ENCODE measurements around the gene DNAH17. TPM values are rescaled to one million over a fixed set of nuclear protein-coding genes. Genes with fewer than 3 reads are reported as not detected.

DNAH17 gene
- total and polyA plus RNA-seq, 2 of the 13 experiments (the other 11 are each of a cell fraction or from before 2014, with no cell fraction given) = 0.86 to 1.6 TPM

DNA sequence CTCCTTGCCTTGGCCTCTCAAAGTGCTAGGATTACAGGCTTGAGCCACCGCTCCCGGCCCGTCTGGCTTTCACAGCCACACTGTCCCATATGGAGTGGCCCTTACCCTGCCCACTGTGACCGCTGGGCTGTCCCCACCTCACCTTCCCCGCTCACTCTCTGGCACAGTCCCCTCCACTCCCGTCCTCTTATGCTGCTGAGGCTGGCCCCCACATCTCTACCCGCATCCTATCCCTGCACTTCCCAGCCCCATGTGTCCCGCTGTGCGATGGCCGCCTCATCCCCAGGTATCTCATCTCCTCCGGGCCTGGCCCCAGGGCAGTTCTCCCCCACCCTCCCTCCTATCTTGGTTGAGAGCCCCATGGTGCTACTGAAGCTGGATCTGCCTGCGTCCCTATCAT, 105.6 kb downstream of the DNAH17 start:
- TF ChIP-seq, protein P1, sequence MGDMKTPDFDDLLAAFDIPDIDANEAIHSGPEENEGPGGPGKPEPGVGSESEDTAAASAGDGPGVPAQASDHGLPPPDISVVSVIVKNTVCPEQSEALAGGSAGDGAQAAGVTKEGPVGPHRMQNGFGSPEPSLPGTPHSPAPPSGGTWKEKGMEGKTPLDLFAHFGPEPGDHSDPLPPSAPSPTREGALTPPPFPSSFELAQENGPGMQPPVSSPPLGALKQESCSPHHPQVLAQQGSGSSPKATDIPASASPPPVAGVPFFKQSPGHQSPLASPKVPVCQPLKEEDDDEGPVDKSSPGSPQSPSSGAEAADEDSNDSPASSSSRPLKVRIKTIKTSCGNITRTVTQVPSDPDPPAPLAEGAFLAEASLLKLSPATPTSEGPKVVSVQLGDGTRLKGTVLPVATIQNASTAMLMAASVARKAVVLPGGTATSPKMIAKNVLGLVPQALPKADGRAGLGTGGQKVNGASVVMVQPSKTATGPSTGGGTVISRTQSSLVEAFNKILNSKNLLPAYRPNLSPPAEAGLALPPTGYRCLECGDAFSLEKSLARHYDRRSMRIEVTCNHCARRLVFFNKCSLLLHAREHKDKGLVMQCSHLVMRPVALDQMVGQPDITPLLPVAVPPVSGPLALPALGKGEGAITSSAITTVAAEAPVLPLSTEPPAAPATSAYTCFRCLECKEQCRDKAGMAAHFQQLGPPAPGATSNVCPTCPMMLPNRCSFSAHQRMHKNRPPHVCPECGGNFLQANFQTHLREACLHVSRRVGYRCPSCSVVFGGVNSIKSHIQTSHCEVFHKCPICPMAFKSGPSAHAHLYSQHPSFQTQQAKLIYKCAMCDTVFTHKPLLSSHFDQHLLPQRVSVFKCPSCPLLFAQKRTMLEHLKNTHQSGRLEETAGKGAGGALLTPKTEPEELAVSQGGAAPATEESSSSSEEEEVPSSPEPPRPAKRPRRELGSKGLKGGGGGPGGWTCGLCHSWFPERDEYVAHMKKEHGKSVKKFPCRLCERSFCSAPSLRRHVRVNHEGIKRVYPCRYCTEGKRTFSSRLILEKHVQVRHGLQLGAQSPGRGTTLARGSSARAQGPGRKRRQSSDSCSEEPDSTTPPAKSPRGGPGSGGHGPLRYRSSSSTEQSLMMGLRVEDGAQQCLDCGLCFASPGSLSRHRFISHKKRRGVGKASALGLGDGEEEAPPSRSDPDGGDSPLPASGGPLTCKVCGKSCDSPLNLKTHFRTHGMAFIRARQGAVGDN (CRISPR knock-in tag; IDR thresholded peaks at IDR 0.05) = 0 out of 2 replicates have a peak, but pooled peaks have one; percentile 9
- TF ChIP-seq LCORL (IDR thresholded peaks at IDR 0.05) = no peak
- no peak for TF ChIP-seq LCORL (CRISPR knock-in tag; IDR thresholded peaks at IDR 0.05)
- 0 out of 5 replicates have a peak, but pooled peaks cover 0 to 1% of the 10 kb centered on the region in 2 experiments for H3K36me3 ChIP-seq (replicated peaks in 1 of 2; ENCODE audit: control insufficient read depth in 1 of 2, insufficient read depth in 2 of 2, low read length in 2 of 2)
- WGBS (ENCODE audit: low lambda C conversion rate) = 64% methylated on average over 12 of the region's 12 CpGs
- H2AFZ ChIP-seq (ENCODE audit: low read length) = no peak overlapping the region
- H3K79me2 ChIP-seq (ENCODE audit: insufficient read depth, low read length) = no peaks in the 10 kb centered on the region
- peaks cover 7% of the 10 kb centered on the region for H3K4me1 ChIP-seq (ENCODE audit: insufficient read depth, low read length)
- no peaks in the 10 kb centered on the region for H3K9me3 ChIP-seq (ENCODE audit: low read length)
- H3K9ac ChIP-seq (ENCODE audit: insufficient read depth, low read depth, low read length) = no peak overlapping the region
- ChIA-PET CTCF (ENCODE audit: low intra/inter-chr PET ratio, low total read pairs) (no interaction called here), POLR2A (no interaction called here)
- peaks cover 1 to 32% of the 10 kb centered on the region in 2 experiments for H3K27me3 ChIP-seq (ENCODE audit: control insufficient read depth in 1 of 2, insufficient read depth in 2 of 2, low read length in 2 of 2)
- DNase-seq (ENCODE audit: low spot score) (no peak), FAIRE-seq (no peak), ATAC-seq (no peak; the same call in 2 of the 3 replicates)
- in situ Hi-C loops (cut with HindIII; ENCODE audit: extremely low pct_ligation_motif_present, low pct_unique_long_range_greater_than_20kb) (no loop called here), intact Hi-C loops (cut with micrococcal nuclease; ENCODE audit: unreplicated experiment) (no loop called here)
- no peak overlapping the region for H3K27ac ChIP-seq (ENCODE audit: extremely low read length, insufficient read depth, low read length)
- no peak overlapping the region for H3K4me2 ChIP-seq (ENCODE audit: low read depth, low read length)
- BruUV-seq (replicated peaks) = no TSS peak
- no peaks in the 10 kb centered on the region for H4K20me1 ChIP-seq (ENCODE audit: insufficient read depth, low read length)
- no peak overlapping the region for H3K4me3 ChIP-seq (replicated peaks in 1 of 3; ENCODE audit: insufficient read depth in 1 of 3, low read depth in 2 of 3, low read length in 3 of 3)

DNA sequence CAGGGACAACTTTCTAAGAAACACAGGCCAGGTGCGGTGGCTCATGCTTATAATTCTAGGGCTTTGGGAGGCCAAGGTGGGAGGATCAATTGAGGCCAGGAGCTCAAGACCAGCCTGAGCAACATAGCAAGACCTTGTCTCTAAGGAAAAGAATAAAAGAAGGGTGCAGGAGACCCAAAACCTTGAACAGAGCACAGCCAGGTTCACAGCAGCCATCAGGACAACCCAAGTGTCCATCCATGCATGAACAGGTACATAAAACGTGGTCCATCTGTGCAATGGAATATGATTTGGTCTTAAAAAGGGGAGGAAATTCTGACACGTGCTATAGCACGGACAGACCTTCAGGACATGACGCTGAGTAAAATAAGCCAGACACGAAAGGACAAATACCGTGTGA, 107.8 kb downstream of the DNAH17 start:
- Histone ChIP-seq H3K9me3 (ENCODE audit: low read length) (no peaks in the 10 kb centered on the region), H3K4me3 (replicated peaks in 1 of 3; ENCODE audit: insufficient read depth in 1 of 3, low read depth in 2 of 3, low read length in 3 of 3) (no peak overlapping the region), H3K27me3 (ENCODE audit: control insufficient read depth in 1 of 2, insufficient read depth in 2 of 2, low read length in 2 of 2) (peaks cover 1 to 16% of the 10 kb centered on the region in 2 experiments; a peak in 4 of 5 replicates), H3K27ac (ENCODE audit: extremely low read length, insufficient read depth, low read length) (no peak overlapping the region), H3K9ac (ENCODE audit: insufficient read depth, low read depth, low read length) (no peak overlapping the region), H2AFZ (ENCODE audit: low read length) (no peak overlapping the region), H3K4me2 (ENCODE audit: low read depth, low read length) (no peak overlapping the region), H4K20me1 (ENCODE audit: insufficient read depth, low read length) (no peaks in the 10 kb centered on the region), H3K79me2 (ENCODE audit: insufficient read depth, low read length) (no peaks in the 10 kb centered on the region), H3K4me1 (ENCODE audit: insufficient read depth, low read length) (peaks cover 11% of the 10 kb centered on the region), H3K36me3 (replicated peaks in 1 of 2; ENCODE audit: control insufficient read depth in 1 of 2, insufficient read depth in 2 of 2, low read length in 2 of 2) (no peaks in the 10 kb centered on the region)
- POLR2A ChIA-PET = no interaction called here
- CTCF ChIA-PET (ENCODE audit: low intra/inter-chr PET ratio, low total read pairs) = no interaction called here
- TF ChIP-seq ZNF205 (CRISPR knock-in tag; IDR thresholded peaks at IDR 0.05) = no peak
- peak; percentile 98 for TF ChIP-seq ZNF331 (CRISPR knock-in tag; IDR thresholded peaks at IDR 0.05)
- in situ Hi-C loops (cut with HindIII; ENCODE audit: extremely low pct_ligation_motif_present, low pct_unique_long_range_greater_than_20kb) (no loop called here), intact Hi-C loops (cut with micrococcal nuclease; ENCODE audit: unreplicated experiment) (no loop called here)
- no peak for FAIRE-seq
- WGBS (ENCODE audit: low lambda C conversion rate) = 65% methylated on average over 7 of the region's 7 CpGs
- BruUV-seq (replicated peaks) = no TSS peak
- ATAC-seq = no peak
- no peak for DNase-seq (ENCODE audit: low spot score)

Data from HepG2 (cell line).